Mesenchymal stem cell (in vitro differentiated cells and primary cell): Measurements from ENCODE around the gene LFNG. TPM values are rescaled to one million over a fixed set of nuclear protein-coding genes. Genes with fewer than 3 reads are reported as not detected.

Source experiments
- DNase-seq: peaks from one replicate; pipeline ENCODE4 v3.0.0-alpha.2; 2013
- H2AFZ ChIP-seq: one replicate; pipeline ENCODE4 v1.6.1; 2013; ENCODE audit warnings: low read depth, mild to moderate bottlenecking, control low read depth, inconsistent platforms, low read length, moderate library complexity
- H2AK5ac ChIP-seq: 2 replicates; pipeline ENCODE4 v1.6.1; 2013; ENCODE audit warnings: low read length, moderate library complexity, mild to moderate bottlenecking, inconsistent platforms; ENCODE audit not compliant: severe bottlenecking
- H2BK120ac ChIP-seq: one replicate; pipeline ENCODE4 v1.6.1; 2013; ENCODE audit warnings: low read depth, mild to moderate bottlenecking, inconsistent platforms, low read length, moderate library complexity
- H2BK12ac ChIP-seq, 2 experiments: one replicate each; pipeline ENCODE4 v1.6.1; 2013; ENCODE audit warnings: inconsistent platforms in 2 of 2, low read length in 2 of 2, mild to moderate bottlenecking in 2 of 2, moderate library complexity in 2 of 2, control low read depth in 1 of 2
- H2BK15ac ChIP-seq: one replicate; pipeline ENCODE4 v1.6.1; 2013; ENCODE audit warnings: mild to moderate bottlenecking, low read depth, inconsistent platforms; ENCODE audit not compliant: poor library complexity, severe bottlenecking
- H2BK5ac ChIP-seq: 2 replicates; pipeline ENCODE4 v1.6.1; 2013; ENCODE audit warnings: low read depth, mild to moderate bottlenecking, low read length, control low read depth, inconsistent platforms; ENCODE audit not compliant: poor library complexity, severe bottlenecking
- H3K14ac ChIP-seq, 2 experiments: one replicate each; pipeline ENCODE4 v1.6.1; 2013; ENCODE audit warnings: inconsistent platforms in 2 of 2, low read length in 2 of 2, control low read depth in 1 of 2, mild to moderate bottlenecking in 1 of 2, moderate library complexity in 1 of 2
- H3K18ac ChIP-seq, 2 experiments: one replicate each; pipeline ENCODE4 v1.6.1; 2013; ENCODE audit warnings: inconsistent platforms in 2 of 2, low read length in 2 of 2, control low read depth in 1 of 2, low read depth in 1 of 2, mild to moderate bottlenecking in 1 of 2
- H3K23ac ChIP-seq, 2 experiments: one replicate each; pipeline ENCODE4 v1.6.1; 2013; ENCODE audit warnings: inconsistent platforms in 2 of 2, low read length in 2 of 2, mild to moderate bottlenecking in 2 of 2, moderate library complexity in 2 of 2, control low read depth in 1 of 2
- H3K27ac ChIP-seq: 2 replicates; pipeline ENCODE4 v1.5.1; 2013; ENCODE audit warnings: mild to moderate bottlenecking, moderate library complexity, low read length, control low read depth, inconsistent platforms; ENCODE audit not compliant: poor library complexity, severe bottlenecking
- H3K27me3 ChIP-seq, 2 experiments: 2 replicates each; pipeline versions ENCODE4 v1.6.1 to v1.7.0; 2013; ENCODE audit warnings: low read length in 2 of 2, mild to moderate bottlenecking in 2 of 2, moderate library complexity in 2 of 2, control low read depth in 1 of 2, inconsistent platforms in 1 of 2; ENCODE audit not compliant: control insufficient read depth in 1 of 2, insufficient read depth in 1 of 2
- H3K36me3 ChIP-seq, 2 experiments: 2 replicates each; pipeline versions ENCODE4 v1.6.1 to v1.7.0; 2013; ENCODE audit warnings: low read length in 2 of 2, control low read depth in 1 of 2, inconsistent platforms in 1 of 2, low read depth in 1 of 2, mild to moderate bottlenecking in 1 of 2; ENCODE audit not compliant: insufficient read depth in 2 of 2, control insufficient read depth in 1 of 2
- H3K4ac ChIP-seq, 2 experiments: one replicate each; pipeline ENCODE4 v1.6.1; 2013; ENCODE audit warnings: inconsistent platforms in 2 of 2, low read length in 2 of 2, mild to moderate bottlenecking in 2 of 2, moderate library complexity in 2 of 2, control low read depth in 1 of 2, low read depth in 1 of 2
- H3K4me1 ChIP-seq: 2 replicates; pipeline ENCODE4 v1.6.1; 2013; ENCODE audit warnings: low read depth, low read length, control low read depth; ENCODE audit not compliant: control insufficient read depth, insufficient read depth
- H3K4me2 ChIP-seq: 2 replicates; pipeline ENCODE4 v1.6.1; 2013; ENCODE audit warnings: low read length, mild to moderate bottlenecking, inconsistent platforms; ENCODE audit not compliant: poor library complexity, severe bottlenecking
- H3K4me3 ChIP-seq, 2 experiments: 2 replicates each; pipeline versions ENCODE4 v1.5.1 to v1.7.0; 2013; ENCODE audit warnings: low read length in 2 of 2, mild to moderate bottlenecking in 2 of 2, control low read depth in 1 of 2, low read depth in 1 of 2; ENCODE audit not compliant: insufficient read depth in 1 of 2
- H3K79me1 ChIP-seq: replicated peaks from 2 replicates; pipeline ENCODE4 v1.6.1; 2013; ENCODE audit warnings: mild to moderate bottlenecking, control low read depth, low read length, inconsistent platforms; ENCODE audit not compliant: poor library complexity, severe bottlenecking
- H3K9ac ChIP-seq: 2 replicates; pipeline ENCODE4 v1.7.0; 2013; ENCODE audit warnings: mild to moderate bottlenecking, low read length, moderate library complexity
- H3K9me3 ChIP-seq: 2 replicates; pipeline ENCODE4 v1.7.0; 2013; ENCODE audit warnings: mild to moderate bottlenecking, low read length; ENCODE audit not compliant: control insufficient read depth
- H4K8ac ChIP-seq: one replicate; pipeline ENCODE4 v1.6.1; 2013; ENCODE audit warnings: inconsistent platforms, mild to moderate bottlenecking, low read length, moderate library complexity
- H4K91ac ChIP-seq: one replicate; pipeline ENCODE4 v1.6.1; 2013; ENCODE audit warnings: mild to moderate bottlenecking, low read length, inconsistent platforms
- WGBS: methylation state at CpG from one replicate; pipeline ENCODE4 v1.1.7; 2013; ENCODE audit warnings: mixed read lengths; 5-methylcytosine and 5-hydroxymethylcytosine counted together
- polyA plus RNA-seq, 2 experiments: library from polyadenylated mRNA; stranded (reverse); fragments of 200-250 nt; gene quantifications; one replicate each; pipeline ENCODE4 v1.2.3, GENCODE V29; 2013

Gene LFNG, protein sequence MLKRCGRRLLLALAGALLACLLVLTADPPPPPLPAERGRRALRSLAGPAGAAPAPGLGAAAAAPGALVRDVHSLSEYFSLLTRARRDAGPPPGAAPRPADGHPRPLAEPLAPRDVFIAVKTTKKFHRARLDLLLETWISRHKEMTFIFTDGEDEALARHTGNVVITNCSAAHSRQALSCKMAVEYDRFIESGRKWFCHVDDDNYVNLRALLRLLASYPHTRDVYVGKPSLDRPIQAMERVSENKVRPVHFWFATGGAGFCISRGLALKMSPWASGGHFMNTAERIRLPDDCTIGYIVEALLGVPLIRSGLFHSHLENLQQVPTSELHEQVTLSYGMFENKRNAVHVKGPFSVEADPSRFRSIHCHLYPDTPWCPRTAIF
- 0.22 TPM for polyA plus RNA-seq (2013, experiment 1 of 2)
- 0.21 TPM for polyA plus RNA-seq (2013, experiment 2 of 2)

DNA sequence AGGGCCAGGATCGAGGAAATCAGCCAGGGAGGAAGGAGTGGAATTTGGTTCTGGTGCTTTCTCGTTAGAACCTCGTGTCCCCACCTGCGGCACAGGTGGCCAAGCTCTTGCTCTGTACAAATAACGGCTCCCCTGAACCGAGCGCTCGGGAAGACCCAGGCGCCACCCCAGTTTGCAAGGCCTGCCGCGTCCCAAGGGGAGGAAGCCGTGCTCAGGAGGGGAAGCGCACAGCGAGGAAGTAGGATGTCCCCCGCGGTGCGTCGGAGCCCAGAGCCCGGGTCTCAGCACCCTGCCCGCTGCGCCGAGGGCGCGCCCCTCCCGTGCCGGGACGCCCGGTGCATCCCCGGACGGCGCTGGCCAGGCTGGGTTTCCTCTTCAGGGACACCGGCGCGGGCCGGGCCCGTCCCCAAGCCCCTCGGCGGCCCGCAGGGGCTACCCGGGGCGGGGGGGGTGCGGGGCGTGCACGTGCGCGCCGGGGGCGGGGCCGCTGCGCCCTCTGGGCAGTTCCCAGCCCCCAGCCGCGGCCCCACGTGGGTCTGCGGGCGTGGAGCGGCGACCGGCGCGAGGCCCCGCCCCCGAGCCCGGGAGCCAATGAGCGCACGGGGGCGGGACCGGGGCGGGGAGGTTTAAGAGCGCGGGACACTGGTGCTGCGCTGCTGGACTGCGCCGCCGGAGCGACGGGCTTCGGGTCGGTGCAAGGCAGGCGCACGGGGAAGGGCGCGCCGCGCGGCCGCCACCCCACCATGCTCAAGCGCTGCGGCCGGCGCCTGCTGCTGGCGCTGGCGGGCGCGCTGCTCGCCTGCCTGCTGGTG, at the start of gene LFNG:
TSS of gene LFNG (plus strand) at position 656 of the 812 bp plus-strand sequence. CDS start at position 744, 88 bp downstream.
- peak within 1 kb of the TSS; percentile 96 for H2BK15ac ChIP-seq
- 1% methylated on average over 54 of the region's 95 CpGs for WGBS
- no peak within 1 kb of the TSS for H2BK120ac ChIP-seq
- peak within 1 kb of the TSS; percentile 73 to 79 for H3K4me3 ChIP-seq
- H2BK5ac ChIP-seq, result peak within 1 kb of the TSS; percentile 98
- peak within 1 kb of the TSS in 1 of 2 experiments; percentile 69 for H3K14ac ChIP-seq
- H3K36me3 ChIP-seq, result peaks cover 0 to 30% of the 10 kb centered on the region in 2 experiments
- no peak within 1 kb of the TSS for H3K23ac ChIP-seq
- no peak within 1 kb of the TSS for H4K8ac ChIP-seq
- DNase-seq, result peak; percentile 87
- no peak within 1 kb of the TSS for H3K4ac ChIP-seq
- peak within 1 kb of the TSS; percentile 74 to 87 for H3K18ac ChIP-seq
- H2BK12ac ChIP-seq, result peak within 1 kb of the TSS in 1 of 2 experiments; percentile 94
- peaks cover 64% of the 10 kb centered on the region for H3K4me1 ChIP-seq
- H3K9ac ChIP-seq, result peak within 1 kb of the TSS; percentile 26
- peak within 1 kb of the TSS; percentile 93 for H3K4me2 ChIP-seq
- no peaks in the 10 kb centered on the region for H3K79me1 ChIP-seq
- no peaks in the 10 kb centered on the region for H3K9me3 ChIP-seq
- peak within 1 kb of the TSS; percentile 54 for H2AFZ ChIP-seq
- H2AK5ac ChIP-seq, result peak within 1 kb of the TSS; percentile 95
- H3K27ac ChIP-seq, result peak within 1 kb of the TSS; percentile 97
- H3K27me3 ChIP-seq, result peaks cover 0 to 5% of the 10 kb centered on the region in 2 experiments
- H4K91ac ChIP-seq, result peak within 1 kb of the TSS; percentile 70

DNA sequence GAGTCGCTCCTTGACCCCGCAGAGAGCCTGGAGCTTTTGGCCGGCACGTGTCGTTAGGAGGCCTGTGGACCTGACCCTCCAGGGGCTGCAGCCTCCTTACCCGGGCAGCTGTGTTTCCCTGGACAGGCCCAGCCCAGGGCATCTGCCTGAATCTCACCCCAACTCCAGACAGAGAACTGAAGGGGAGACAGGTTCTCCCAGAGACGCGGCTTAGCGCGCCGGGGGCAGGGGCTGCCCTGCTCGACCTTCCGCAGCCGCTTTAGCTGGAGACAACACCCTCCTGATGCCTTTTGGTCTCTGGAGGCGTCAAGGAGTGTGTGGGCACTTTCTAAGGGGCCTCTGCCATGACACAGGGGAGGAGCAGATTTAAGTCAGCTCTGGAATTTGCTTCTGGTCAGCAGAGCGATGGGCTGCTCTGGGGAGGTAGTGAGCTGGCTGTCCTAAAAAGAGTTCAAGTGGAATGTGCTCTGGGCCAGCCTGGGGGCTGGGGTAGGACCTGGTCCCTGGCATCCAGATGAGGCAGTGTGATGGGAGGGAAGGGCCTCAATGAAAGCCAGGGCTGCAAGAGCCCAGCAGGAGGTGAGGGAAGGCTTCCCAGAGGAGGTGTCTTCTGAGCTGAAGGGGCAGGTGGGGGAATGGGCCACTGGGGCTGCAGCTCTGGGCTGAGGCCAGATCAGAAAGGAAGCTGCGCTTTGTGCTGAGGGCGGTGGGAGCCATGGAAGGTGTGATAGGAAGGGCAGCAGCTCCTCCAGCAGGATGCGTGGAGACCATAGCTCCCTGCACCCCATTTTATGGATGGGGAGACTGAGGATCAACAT, 49.2 kb upstream of the LFNG start:
- peak overlapping the region in 1 of 2 experiments; percentile 61 for H2BK12ac ChIP-seq
- H3K9ac ChIP-seq, result no peak overlapping the region
- no peak overlapping the region for H4K8ac ChIP-seq
- H4K91ac ChIP-seq, result no peak overlapping the region
- H2BK120ac ChIP-seq, result no peak overlapping the region
- H3K27ac ChIP-seq, result no peak overlapping the region
- peaks cover 16% of the 10 kb centered on the region for H3K4me1 ChIP-seq
- H2AK5ac ChIP-seq, result peak overlapping the region; percentile 67
- no peak overlapping the region for H3K18ac ChIP-seq
- no peak overlapping the region for H3K23ac ChIP-seq
- peaks cover 0 to 17% of the 10 kb centered on the region in 2 experiments for H3K27me3 ChIP-seq
- H2BK15ac ChIP-seq, result no peak overlapping the region
- H3K79me1 ChIP-seq, result no peaks in the 10 kb centered on the region
- H3K4ac ChIP-seq, result no peak overlapping the region
- no peaks in the 10 kb centered on the region for H3K9me3 ChIP-seq
- H3K4me3 ChIP-seq, result no peak overlapping the region
- H3K4me2 ChIP-seq, result no peak overlapping the region
- no peaks in the 10 kb centered on the region for H3K36me3 ChIP-seq
- no peak overlapping the region for H2AFZ ChIP-seq
- H3K14ac ChIP-seq, result no peak overlapping the region
- no peak overlapping the region for H2BK5ac ChIP-seq
- 71% methylated on average over 19 of the region's 19 CpGs for WGBS
- no peak for DNase-seq

DNA sequence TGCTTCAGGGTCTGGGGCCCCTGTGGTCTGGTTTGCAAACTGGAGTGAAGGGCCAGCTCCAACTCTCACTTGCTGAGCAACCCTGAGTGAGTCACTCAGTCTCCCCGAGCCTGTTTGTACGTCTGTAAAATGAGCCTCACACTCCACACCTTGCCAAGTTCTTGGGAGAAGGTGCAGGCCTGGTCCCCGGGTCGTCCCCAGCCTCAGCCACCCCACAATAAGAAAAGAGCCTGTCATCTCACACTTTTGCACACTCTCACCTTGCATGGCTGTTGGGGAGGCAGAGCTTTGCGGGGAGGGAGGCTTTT, 48.6 kb upstream of the LFNG start:
- H3K23ac ChIP-seq, result no peak overlapping the region
- no peak overlapping the region for H2AFZ ChIP-seq
- H3K36me3 ChIP-seq, result no peaks in the 10 kb centered on the region
- H2BK15ac ChIP-seq, result no peak overlapping the region
- H4K91ac ChIP-seq, result peak overlapping the region; percentile 19
- no peak overlapping the region for H3K4ac ChIP-seq
- H2BK12ac ChIP-seq, result no peak overlapping the region
- 57% methylated on average over 3 of the region's 5 CpGs for WGBS
- peak overlapping the region; percentile 49 for H3K27ac ChIP-seq
- peak overlapping the region; percentile 26 for H2AK5ac ChIP-seq
- peaks cover 0 to 17% of the 10 kb centered on the region in 2 experiments for H3K27me3 ChIP-seq
- H3K9ac ChIP-seq, result no peak overlapping the region
- no peak overlapping the region for H3K4me3 ChIP-seq
- H3K4me1 ChIP-seq, result peaks cover 16% of the 10 kb centered on the region
- no peaks in the 10 kb centered on the region for H3K79me1 ChIP-seq
- DNase-seq, result no peak
- H3K9me3 ChIP-seq, result no peaks in the 10 kb centered on the region
- H4K8ac ChIP-seq, result peak overlapping the region; percentile 54
- H2BK5ac ChIP-seq, result peak overlapping the region; percentile 54
- H3K18ac ChIP-seq, result peak overlapping the region; percentile 16 to 18
- no peak overlapping the region for H3K4me2 ChIP-seq
- H2BK120ac ChIP-seq, result no peak overlapping the region
- H3K14ac ChIP-seq, result no peak overlapping the region
